Ovary (tissue), 3 donors: Measurements from ENCODE around the gene NR2F2.

Source experiments
- EP300 ChIP-seq: sonication (generic); formaldehyde crosslinking; IDR thresholded peaks from one replicate; pipeline ENCODE4 v1.6.1; 2017; ENCODE audit warnings: antibody characterized with exemption
- TF ChIP-seq, protein P1 (sequence below), 3 donors: fragments of 450-650 bp in 2 of 3; fragments of 200-600 bp in 1 of 3; IDR thresholded peaks; one replicate each; pipeline versions ENCODE4 v1.5.1 to v1.8.0; 2016 to 2022; ENCODE audit warnings: antibody characterized with exemption in 3 of 3, mild to moderate bottlenecking in 1 of 3
- donor health status: DM: no; HTN: no; CAD: no.

DNA sequence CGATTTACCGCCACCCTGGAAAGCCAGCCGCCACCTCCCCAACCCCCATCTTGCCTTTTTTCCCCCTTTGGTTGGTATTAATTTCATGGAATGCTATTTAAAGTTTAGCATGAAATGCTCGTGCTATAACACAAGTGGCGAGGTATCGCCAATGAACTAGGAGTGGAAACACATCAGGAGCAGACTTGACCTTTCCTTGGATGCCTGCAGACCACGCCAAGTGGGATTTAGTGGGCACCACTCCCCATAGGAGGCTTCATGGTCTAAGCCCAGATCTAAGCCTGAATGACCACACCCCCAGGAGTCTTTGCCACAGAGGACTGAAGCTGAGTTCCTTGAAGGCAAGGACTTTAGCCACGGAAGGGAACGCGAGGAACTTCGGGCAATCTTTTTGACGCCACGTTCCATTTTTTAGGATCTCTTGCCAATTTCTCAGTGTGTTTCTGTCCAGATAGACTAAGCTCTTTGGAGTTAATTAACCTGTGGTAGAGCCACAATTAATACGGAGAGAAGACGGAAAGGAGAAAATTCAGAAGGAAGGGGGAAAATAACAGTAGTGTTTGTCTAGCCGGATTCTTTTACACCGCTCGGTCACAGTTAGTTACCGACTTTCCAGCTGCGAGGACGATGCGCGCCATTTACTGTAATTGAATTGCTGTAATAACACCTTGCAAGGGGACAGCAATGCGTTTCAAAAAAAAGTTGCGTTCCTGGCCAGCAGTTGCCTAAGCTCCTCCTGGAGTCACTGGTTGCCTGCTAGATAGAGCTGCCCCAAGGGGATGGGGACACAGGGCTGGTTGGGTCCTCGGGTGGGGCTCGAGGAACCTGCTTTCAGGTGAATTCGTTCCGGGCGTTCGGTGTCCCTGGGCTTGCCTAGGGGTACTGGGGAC lies 37.1 kb downstream of the NR2F2 start:
- TF ChIP-seq, protein P1, sequence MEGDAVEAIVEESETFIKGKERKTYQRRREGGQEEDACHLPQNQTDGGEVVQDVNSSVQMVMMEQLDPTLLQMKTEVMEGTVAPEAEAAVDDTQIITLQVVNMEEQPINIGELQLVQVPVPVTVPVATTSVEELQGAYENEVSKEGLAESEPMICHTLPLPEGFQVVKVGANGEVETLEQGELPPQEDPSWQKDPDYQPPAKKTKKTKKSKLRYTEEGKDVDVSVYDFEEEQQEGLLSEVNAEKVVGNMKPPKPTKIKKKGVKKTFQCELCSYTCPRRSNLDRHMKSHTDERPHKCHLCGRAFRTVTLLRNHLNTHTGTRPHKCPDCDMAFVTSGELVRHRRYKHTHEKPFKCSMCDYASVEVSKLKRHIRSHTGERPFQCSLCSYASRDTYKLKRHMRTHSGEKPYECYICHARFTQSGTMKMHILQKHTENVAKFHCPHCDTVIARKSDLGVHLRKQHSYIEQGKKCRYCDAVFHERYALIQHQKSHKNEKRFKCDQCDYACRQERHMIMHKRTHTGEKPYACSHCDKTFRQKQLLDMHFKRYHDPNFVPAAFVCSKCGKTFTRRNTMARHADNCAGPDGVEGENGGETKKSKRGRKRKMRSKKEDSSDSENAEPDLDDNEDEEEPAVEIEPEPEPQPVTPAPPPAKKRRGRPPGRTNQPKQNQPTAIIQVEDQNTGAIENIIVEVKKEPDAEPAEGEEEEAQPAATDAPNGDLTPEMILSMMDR (IDR thresholded peaks at IDR 0.05): no peak
- no peak for TF ChIP-seq EP300
